Chondrocyte (in vitro differentiated cells): ENCODE results near the gene WTAP. TPM values are rescaled to one million over a fixed set of nuclear protein-coding genes. Genes with fewer than 3 reads are reported as not detected.
"Not testable (repeated sequence)": the region's sequence is repeated elsewhere in the genome, so short reads cannot be mapped to it uniquely, and the experiment has no call there.

Source experiments
- DNase-seq: peaks from one replicate; pipeline ENCODE4 v3.0.0; 2021; ENCODE audit warnings: mixed read lengths, low spot score
- H3K27ac Mint-ChIP-seq: one replicate; pipeline ENCODE4 v1.8.0; 2021; ENCODE audit warnings: mild to moderate bottlenecking, moderate library complexity, mixed read lengths; ENCODE audit not compliant: unreplicated experiment
- H3K27me3 Mint-ChIP-seq: 2 replicates; pipeline ENCODE4 v1.8.0; 2021; ENCODE audit warnings: low read depth, mixed read lengths
- H3K36me3 Mint-ChIP-seq: 2 replicates; pipeline ENCODE4 v1.8.0; 2021; ENCODE audit warnings: low read depth, mixed read lengths
- H3K4me1 Mint-ChIP-seq: 2 replicates; pipeline ENCODE4 v1.8.0; 2021; ENCODE audit warnings: low read depth, mild to moderate bottlenecking, mixed read lengths
- H3K4me3 Mint-ChIP-seq: one replicate; pipeline ENCODE4 v1.8.0; 2021; ENCODE audit warnings: mild to moderate bottlenecking, moderate library complexity, mixed read lengths; ENCODE audit not compliant: unreplicated experiment
- H3K9me3 Mint-ChIP-seq: 2 replicates; pipeline ENCODE4 v1.8.0; 2021; ENCODE audit warnings: low read depth, mixed read lengths
- total RNA-seq: library from RNA; stranded (reverse); gene quantifications from 3 replicates; pipeline ENCODE4 v1.2.1, GENCODE V29; 2021
- TF ChIP-seq, protein P1 (sequence below): fragments of 200-600 bp; sonication (generic); IDR thresholded peaks from 2 replicates; pipeline ENCODE4 v1.5.0; 2021; ENCODE audit warnings: antibody characterized with exemption, mild to moderate bottlenecking, moderate library complexity

Gene WTAP
- total RNA-seq, 1 donor from 2014 or later, result 65.9 TPM

DNA sequence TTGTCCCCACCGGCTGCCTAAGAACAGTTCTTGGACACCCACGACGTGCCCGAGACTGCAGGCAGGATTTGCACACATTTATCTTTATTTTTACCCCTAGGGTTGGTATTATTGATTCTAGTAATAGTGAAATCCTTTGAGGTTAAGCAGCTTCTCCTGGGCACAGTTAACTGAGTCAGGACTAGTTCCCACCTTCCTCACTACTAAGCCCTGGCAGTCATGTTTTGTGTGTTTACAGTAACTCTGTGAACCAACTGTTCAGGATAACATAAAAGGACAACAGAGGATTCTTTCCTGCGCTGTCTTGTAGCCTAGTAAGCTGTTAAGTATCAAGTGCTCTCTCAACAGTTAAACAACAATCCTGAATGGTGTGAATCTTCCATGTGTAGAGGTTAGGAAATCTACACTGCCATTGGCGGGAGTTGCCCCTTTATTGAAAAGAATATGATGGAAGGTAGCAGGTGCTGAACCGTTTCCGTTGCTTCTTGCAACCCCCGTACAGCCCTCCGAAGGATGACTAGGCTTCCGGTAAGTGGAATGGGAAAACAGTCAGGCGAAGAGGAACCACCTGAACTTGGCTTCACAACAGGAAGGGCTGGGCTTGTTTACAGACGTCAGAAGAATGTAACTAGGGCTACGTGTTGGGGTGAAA lies 33.3 kb upstream of the WTAP start:
- TF ChIP-seq, protein P1, sequence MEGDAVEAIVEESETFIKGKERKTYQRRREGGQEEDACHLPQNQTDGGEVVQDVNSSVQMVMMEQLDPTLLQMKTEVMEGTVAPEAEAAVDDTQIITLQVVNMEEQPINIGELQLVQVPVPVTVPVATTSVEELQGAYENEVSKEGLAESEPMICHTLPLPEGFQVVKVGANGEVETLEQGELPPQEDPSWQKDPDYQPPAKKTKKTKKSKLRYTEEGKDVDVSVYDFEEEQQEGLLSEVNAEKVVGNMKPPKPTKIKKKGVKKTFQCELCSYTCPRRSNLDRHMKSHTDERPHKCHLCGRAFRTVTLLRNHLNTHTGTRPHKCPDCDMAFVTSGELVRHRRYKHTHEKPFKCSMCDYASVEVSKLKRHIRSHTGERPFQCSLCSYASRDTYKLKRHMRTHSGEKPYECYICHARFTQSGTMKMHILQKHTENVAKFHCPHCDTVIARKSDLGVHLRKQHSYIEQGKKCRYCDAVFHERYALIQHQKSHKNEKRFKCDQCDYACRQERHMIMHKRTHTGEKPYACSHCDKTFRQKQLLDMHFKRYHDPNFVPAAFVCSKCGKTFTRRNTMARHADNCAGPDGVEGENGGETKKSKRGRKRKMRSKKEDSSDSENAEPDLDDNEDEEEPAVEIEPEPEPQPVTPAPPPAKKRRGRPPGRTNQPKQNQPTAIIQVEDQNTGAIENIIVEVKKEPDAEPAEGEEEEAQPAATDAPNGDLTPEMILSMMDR, result no peak
- Mint-ChIP-seq H3K4me1 (peaks cover 27% of the 10 kb centered on the region), H3K4me3 (peak overlapping the region; percentile 87), H3K36me3 (peaks cover 2% of the 10 kb centered on the region), H3K27me3 (no peaks in the 10 kb centered on the region), H3K27ac (peak overlapping the region; percentile 84), H3K9me3 (no peaks in the 10 kb centered on the region)
- DNase-seq, result no peak

DNA sequence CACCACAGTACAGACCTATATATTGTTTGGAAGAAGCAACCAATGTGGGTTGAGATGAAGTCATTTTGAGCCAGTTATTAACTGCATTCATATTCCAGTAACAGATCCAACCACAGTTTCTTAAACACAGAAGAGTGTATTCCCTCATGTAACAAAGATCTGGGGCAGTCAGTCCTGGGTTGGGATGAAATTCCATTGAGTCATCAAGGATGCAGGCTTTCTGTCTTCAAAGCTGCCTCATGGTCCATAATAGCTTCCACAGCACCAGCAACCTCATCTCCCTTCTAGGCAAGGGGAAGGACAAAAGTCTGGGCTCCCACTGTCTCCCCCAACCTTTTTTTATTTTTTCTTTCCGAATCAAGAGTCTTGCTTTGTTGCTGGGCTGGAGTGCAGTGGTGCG lies 31.3 kb upstream of the WTAP start:
- TF ChIP-seq, protein P1, result no peak
- H3K27me3 Mint-ChIP-seq, result no peaks in the 10 kb centered on the region
- peaks cover 31% of the 10 kb centered on the region for H3K4me1 Mint-ChIP-seq
- no peaks in the 10 kb centered on the region for H3K9me3 Mint-ChIP-seq
- H3K27ac Mint-ChIP-seq, result no peak overlapping the region
- DNase-seq, result no peak
- H3K4me3 Mint-ChIP-seq, result no peak overlapping the region
- no peaks in the 10 kb centered on the region for H3K36me3 Mint-ChIP-seq

DNA sequence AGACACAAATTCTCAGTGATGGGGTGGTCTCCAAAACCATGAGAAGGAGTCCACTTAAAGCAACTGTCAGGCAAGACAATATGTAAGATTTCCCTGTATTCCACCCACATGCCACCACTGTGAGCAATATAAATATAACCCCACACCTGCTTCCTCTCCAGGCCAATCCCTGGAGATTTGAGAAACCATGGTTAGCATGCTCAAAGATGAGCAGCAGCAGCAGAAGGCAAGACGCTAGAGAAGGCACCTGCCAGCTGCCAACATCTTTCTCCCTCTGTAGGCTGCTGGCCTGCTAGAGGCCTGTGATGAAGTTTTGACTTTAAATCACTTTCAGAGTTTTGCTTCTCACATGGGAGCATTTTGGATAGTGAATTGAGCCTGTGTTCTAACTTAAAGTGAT lies 26.3 kb upstream of the WTAP start:
- H3K36me3 Mint-ChIP-seq, result peaks cover 3% of the 10 kb centered on the region
- peaks cover 15% of the 10 kb centered on the region for H3K4me1 Mint-ChIP-seq
- H3K27ac Mint-ChIP-seq, result peak overlapping the region; percentile 93
- H3K4me3 Mint-ChIP-seq, result no peak overlapping the region
- DNase-seq, result no peak
- no peaks in the 10 kb centered on the region for H3K27me3 Mint-ChIP-seq
- TF ChIP-seq, protein P1, result no peak
- H3K9me3 Mint-ChIP-seq, result no peaks in the 10 kb centered on the region

DNA sequence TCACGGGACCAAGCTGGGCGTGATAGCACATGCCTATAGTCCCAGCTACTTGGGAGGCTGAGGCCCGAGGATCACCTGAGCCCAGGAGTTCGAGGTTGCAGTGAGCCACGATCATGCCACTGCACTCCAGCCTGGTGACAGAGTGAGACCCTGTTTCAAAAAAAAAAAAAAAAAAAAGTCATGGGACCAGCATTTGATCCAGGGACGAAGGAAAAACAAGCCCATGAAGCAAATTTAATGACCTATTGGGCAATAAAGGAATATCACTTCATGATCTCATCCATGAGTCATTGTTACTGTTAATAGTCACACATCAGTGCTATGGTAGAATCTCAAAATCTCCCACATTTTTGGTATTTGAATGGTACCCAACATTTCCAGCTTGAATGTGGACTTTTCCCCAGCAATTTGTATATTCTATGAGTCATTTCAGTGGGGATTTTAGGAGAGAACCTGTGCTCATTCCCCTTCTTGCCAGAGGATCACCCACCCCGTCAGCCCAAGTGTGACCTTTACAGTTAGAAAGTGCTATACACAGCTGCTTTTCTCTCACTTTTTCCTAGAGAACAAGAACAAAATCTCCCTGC lies 25.8 kb upstream of the WTAP start:
- Mint-ChIP-seq H3K27me3 (no peaks in the 10 kb centered on the region), H3K36me3 (peaks cover 3% of the 10 kb centered on the region), H3K9me3 (no peaks in the 10 kb centered on the region), H3K4me3 (no peak overlapping the region), H3K4me1 (peaks cover 15% of the 10 kb centered on the region), H3K27ac (peak overlapping the region; percentile 93)
- TF ChIP-seq, protein P1, result no peak
- DNase-seq, result no peak

DNA sequence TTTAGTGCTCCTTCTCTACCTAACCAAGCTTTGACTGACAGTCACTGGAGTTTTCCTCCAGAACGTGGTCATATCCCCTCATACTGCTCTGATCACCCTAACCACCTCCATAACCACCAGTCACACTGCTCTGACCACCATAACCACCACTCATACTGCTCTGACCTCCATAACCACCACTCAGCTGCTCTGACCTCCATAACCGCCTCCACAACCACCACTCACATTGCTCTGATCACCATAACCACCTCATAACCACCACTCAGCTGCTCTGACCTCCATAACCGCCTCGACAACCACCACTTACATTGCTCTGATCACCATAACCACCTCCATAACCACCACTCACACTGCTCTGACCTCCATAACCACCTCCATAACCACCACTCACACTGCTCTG lies 16.7 kb upstream of the WTAP start:
- H3K9me3 Mint-ChIP-seq, DNase-seq, H3K36me3 Mint-ChIP-seq, H3K27ac Mint-ChIP-seq, H3K4me1 Mint-ChIP-seq, H3K27me3 Mint-ChIP-seq, H3K4me3 Mint-ChIP-seq: not testable (repeated sequence)

DNA sequence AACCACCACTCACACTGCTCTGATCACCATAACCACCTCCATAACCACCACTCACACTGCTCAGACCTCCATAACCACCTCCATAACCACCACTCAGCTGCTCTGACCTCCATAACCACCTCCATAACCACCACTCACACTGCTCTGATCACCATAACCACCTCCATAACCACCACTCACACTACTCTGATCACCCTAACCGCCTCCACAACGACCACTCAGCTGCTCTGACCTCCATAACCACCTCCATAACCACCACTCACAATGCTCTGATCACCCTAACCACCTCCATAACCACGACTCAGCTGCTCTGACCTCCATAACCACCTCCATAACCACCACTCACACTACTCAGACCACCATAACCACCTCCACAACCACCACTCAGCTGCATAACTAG lies 14.9 kb upstream of the WTAP start:
- DNase-seq, H3K4me1 Mint-ChIP-seq, H3K36me3 Mint-ChIP-seq, H3K27ac Mint-ChIP-seq, H3K27me3 Mint-ChIP-seq, H3K4me3 Mint-ChIP-seq, H3K9me3 Mint-ChIP-seq: not testable (repeated sequence)
